Keratinocyte (primary cell): ENCODE results near the gene SON. TPM values are rescaled to one million over a fixed set of nuclear protein-coding genes. Genes with fewer than 3 reads are reported as not detected.

Source experiments
- polyA plus RNA-seq, 5 experiments: library from polyadenylated mRNA; depleted of rRNA in 3 of 5; stranded (reverse) in 3 of 5; stranded (forward) in 1 of 5; unstranded in 1 of 5; fragments of >200 nt; gene quantifications; 1 replicate in 1 of 5; 2 replicates in 3 of 5; 3 replicates in 1 of 5; pipeline versions ENCODE4 v1.2.1 to v1.2.3, GENCODE V29; 2011 to 2012; ENCODE audit warnings: missing spikeins in 2 of 5, low read depth in 1 of 5, low replicate concordance in 1 of 5

Gene SON
- polyA plus RNA-seq, 1 donor (not counting 4 experiments of a cell fraction or from before 2014, with no cell fraction given): 96.0 TPM

Other genes with a start within 250 kb of the SON start
- 7.9 to 18.8 TPM (median 12.6 TPM) in 3 replicates for gene IFNAR1, start 218.1 kb upstream of the SON start, polyA plus RNA-seq
- gene IFNGR2, start 139.6 kb upstream of the SON start, polyA plus RNA-seq: 89.5 to 102 TPM (median 94.3 TPM) in 3 replicates
- 20.9 to 39.7 TPM (median 25.5 TPM) in 3 replicates for gene TMEM50B, start 63.1 kb upstream of the SON start, polyA plus RNA-seq
- gene DNAJC28, start 51.3 kb upstream of the SON start, polyA plus RNA-seq: 0.91 to 1.4 TPM (median 1.1 TPM) in 3 replicates
- gene GART, start 921 bp upstream of the SON start, polyA plus RNA-seq: 26.8 to 50.3 TPM (median 31.1 TPM) in 3 replicates
- gene DONSON, start 45.6 kb downstream of the SON start, polyA plus RNA-seq: 9.9 to 17.0 TPM (median 12.7 TPM) in 3 replicates
- gene CRYZL1, start 98.7 kb downstream of the SON start, polyA plus RNA-seq: 34.5 to 48.9 TPM (median 35.7 TPM) in 3 replicates
- gene ITSN1, start 99.5 kb downstream of the SON start, polyA plus RNA-seq: 31.1 to 60.0 TPM (median 34.3 TPM) in 3 replicates